ENCODE data around the gene KANSL1. TPM values are rescaled to one million over a fixed set of nuclear protein-coding genes. Genes with fewer than 3 reads are reported as not detected.

The KANSL1 gene
- total RNA-seq, 2 donors from 2014 or later = 137 to 144 TPM

DNA sequence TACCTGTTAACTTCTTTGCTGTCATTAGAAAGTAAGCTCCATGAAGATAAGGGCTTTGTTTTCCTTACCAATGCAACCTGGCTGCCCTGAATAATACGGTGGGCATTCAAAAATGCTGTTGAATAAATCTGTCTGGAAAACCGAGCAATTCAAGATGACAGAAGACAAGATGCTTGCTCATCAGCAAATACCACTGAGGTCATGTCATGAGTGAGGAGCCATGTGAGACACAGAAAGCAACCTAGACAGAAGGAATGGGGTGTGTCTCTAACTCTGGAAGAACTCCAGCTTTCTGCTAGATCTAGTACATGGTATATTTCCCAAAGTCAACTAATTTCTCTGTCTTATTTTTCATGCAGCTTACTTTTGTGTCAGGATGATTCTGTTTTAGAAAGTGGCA, 130.0 kb downstream of the KANSL1 start:
- H3K9me3 ChIP-seq (ENCODE audit: control insufficient read depth, low read length) = no peaks in the 10 kb centered on the region
- Mint-ChIP-seq H3K9me3 (no peaks in the 10 kb centered on the region), H3K27me3 (ENCODE audit: insufficient read depth) (no peaks in the 10 kb centered on the region), H3K4me3 (no peak overlapping the region), H3K36me3 (ENCODE audit: low read depth) (peaks cover 68% of the 10 kb centered on the region), H3K4me1 (peaks cover 11% of the 10 kb centered on the region), H3K27ac (no peak overlapping the region)
- no peak overlapping the region for H3K27ac ChIP-seq (ENCODE audit: low read depth, low read length)
- peaks cover 2% of the 10 kb centered on the region for H3K4me1 ChIP-seq (ENCODE audit: control insufficient read depth, insufficient read depth, low read length)
- H3K36me3 ChIP-seq (ENCODE audit: control insufficient read depth, insufficient read depth, low read length) = peaks cover 69% of the 10 kb centered on the region
- 76 to 83% methylated on average over 2 of the region's 2 CpGs for WGBS, 2 experiments (ENCODE audit: insufficient coverage in 1 of 2, insufficient read length in 1 of 2)
- H3K27me3 ChIP-seq (ENCODE audit: control insufficient read depth, insufficient read depth, low read length, poor library complexity, severe bottlenecking) = no peaks in the 10 kb centered on the region
- H3K9ac ChIP-seq (ENCODE audit: extremely low read depth, low read length, poor library complexity, severe bottlenecking) = no peak overlapping the region
- TF ChIP-seq, protein P1, sequence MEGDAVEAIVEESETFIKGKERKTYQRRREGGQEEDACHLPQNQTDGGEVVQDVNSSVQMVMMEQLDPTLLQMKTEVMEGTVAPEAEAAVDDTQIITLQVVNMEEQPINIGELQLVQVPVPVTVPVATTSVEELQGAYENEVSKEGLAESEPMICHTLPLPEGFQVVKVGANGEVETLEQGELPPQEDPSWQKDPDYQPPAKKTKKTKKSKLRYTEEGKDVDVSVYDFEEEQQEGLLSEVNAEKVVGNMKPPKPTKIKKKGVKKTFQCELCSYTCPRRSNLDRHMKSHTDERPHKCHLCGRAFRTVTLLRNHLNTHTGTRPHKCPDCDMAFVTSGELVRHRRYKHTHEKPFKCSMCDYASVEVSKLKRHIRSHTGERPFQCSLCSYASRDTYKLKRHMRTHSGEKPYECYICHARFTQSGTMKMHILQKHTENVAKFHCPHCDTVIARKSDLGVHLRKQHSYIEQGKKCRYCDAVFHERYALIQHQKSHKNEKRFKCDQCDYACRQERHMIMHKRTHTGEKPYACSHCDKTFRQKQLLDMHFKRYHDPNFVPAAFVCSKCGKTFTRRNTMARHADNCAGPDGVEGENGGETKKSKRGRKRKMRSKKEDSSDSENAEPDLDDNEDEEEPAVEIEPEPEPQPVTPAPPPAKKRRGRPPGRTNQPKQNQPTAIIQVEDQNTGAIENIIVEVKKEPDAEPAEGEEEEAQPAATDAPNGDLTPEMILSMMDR (conservative IDR thresholded peaks at IDR 0.05) = no peak
- no peak for DNase-seq
- H3K4me3 ChIP-seq (ENCODE audit: low read length) = no peak overlapping the region

DNA sequence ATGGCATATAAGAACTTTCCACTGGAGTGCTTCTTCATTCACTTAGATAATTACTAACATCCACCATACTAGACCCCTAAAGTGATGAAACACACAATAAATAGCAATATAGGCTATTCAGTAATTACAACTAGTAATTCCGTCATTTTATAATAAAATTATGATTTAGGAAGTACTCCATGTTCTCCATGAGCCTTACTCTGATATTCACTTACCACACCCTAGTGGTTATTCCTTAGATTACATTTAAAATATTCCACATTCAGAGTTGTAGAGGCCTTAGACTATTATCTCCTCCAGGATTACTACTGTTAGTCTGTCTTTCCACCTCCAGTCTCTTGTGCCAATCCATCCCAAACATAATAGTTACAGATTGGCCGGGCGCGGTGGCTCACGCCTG, 131.8 kb downstream of the KANSL1 start:
- H3K27ac ChIP-seq (ENCODE audit: low read depth, low read length) = no peak overlapping the region
- Mint-ChIP-seq H3K4me1 (peaks cover 21% of the 10 kb centered on the region), H3K9me3 (no peaks in the 10 kb centered on the region), H3K27me3 (ENCODE audit: insufficient read depth) (no peaks in the 10 kb centered on the region), H3K4me3 (no peak overlapping the region), H3K36me3 (ENCODE audit: low read depth) (peaks cover 54% of the 10 kb centered on the region), H3K27ac (no peak overlapping the region)
- H3K9ac ChIP-seq (ENCODE audit: extremely low read depth, low read length, poor library complexity, severe bottlenecking) = no peak overlapping the region
- H3K27me3 ChIP-seq (ENCODE audit: control insufficient read depth, insufficient read depth, low read length, poor library complexity, severe bottlenecking) = no peaks in the 10 kb centered on the region
- H3K4me1 ChIP-seq (ENCODE audit: control insufficient read depth, insufficient read depth, low read length) = peaks cover 2% of the 10 kb centered on the region
- H3K4me3 ChIP-seq (ENCODE audit: low read length) = no peak overlapping the region
- no peaks in the 10 kb centered on the region for H3K9me3 ChIP-seq (ENCODE audit: control insufficient read depth, low read length)
- TF ChIP-seq, protein P1 (conservative IDR thresholded peaks at IDR 0.05) = peak; percentile 66
- 97 to 98% methylated on average over 4 to 5 of the region's 5 CpGs for WGBS, 2 experiments (ENCODE audit: insufficient coverage in 1 of 2, insufficient read length in 1 of 2)
- peaks cover 69% of the 10 kb centered on the region for H3K36me3 ChIP-seq (ENCODE audit: control insufficient read depth, insufficient read depth, low read length)
- no peak for DNase-seq

DNA sequence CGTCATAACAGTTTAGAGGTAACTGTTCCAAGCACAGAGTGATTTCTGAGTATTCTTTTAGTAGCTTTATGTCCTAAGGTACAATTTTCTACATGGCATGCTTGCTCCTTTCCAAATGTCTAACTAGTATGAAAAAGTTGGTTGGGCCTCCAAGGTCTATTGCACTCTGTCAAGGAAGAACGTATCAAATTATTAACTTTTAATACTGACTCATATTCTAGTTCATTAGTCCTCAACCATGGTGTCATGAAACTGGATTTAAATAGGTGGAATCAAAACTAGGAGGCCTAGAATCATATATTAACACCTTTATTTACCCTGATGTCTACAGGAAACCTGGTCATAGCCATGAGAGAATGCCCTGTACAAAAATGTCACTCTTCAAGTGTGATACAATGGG, 132.8 kb downstream of the KANSL1 start:
- no peaks in the 10 kb centered on the region for H3K9me3 Mint-ChIP-seq
- no peak overlapping the region for H3K4me3 Mint-ChIP-seq
- no peaks in the 10 kb centered on the region for H3K27me3 Mint-ChIP-seq (ENCODE audit: insufficient read depth)
- H3K36me3 Mint-ChIP-seq (ENCODE audit: low read depth) = peaks cover 48% of the 10 kb centered on the region
- Histone ChIP-seq H3K27ac (ENCODE audit: low read depth, low read length) (no peak overlapping the region), H3K4me1 (ENCODE audit: control insufficient read depth, insufficient read depth, low read length) (peaks cover 2% of the 10 kb centered on the region), H3K27me3 (ENCODE audit: control insufficient read depth, insufficient read depth, low read length, poor library complexity, severe bottlenecking) (no peaks in the 10 kb centered on the region), H3K9ac (ENCODE audit: extremely low read depth, low read length, poor library complexity, severe bottlenecking) (no peak overlapping the region), H3K36me3 (ENCODE audit: control insufficient read depth, insufficient read depth, low read length) (peaks cover 62% of the 10 kb centered on the region), H3K4me3 (ENCODE audit: low read length) (no peak overlapping the region), H3K9me3 (ENCODE audit: control insufficient read depth, low read length) (no peaks in the 10 kb centered on the region)
- H3K4me1 Mint-ChIP-seq = peaks cover 21% of the 10 kb centered on the region
- 92% methylated on average over 2 of the region's 2 CpGs; no CpG with 5 or more reads in 1 of the 2 experiments for WGBS, 2 experiments (ENCODE audit: insufficient coverage in 1 of 2, insufficient read length in 1 of 2)
- DNase-seq = no peak
- TF ChIP-seq, protein P1 (conservative IDR thresholded peaks at IDR 0.05) = no peak
- H3K27ac Mint-ChIP-seq = no peak overlapping the region
